GM04503 (cell line): ENCODE measurements around the gene MAML2.
A peak's percentile ranks its signal among the peaks of the same experiment; 100 is the strongest.

Source experiments
- DNase-seq: peaks from one replicate; pipeline ENCODE4 v3.0.0-alpha.2; 2012; ENCODE audit warnings: low read depth

MAML2 gene

GRCh38 chr11:96067160-96067559 lies 275.8 kb downstream of the MAML2 start:
- no peak for DNase-seq

GRCh38 chr11:96065379-96065778 lies 277.6 kb downstream of the MAML2 start:
- DNase-seq = no peak

- no peak for DNase-seq
These were observed 279.1 kb downstream of the MAML2 start for GRCh38 chr11:96063886-96064285.

- no peak for DNase-seq
These were observed 279.9 kb downstream of the MAML2 start for GRCh38 chr11:96063053-96063452.

GRCh38 chr11:96062134-96062533 lies 280.9 kb downstream of the MAML2 start:
- no peak for DNase-seq

GRCh38 chr11:96061730-96062129 lies 281.3 kb downstream of the MAML2 start:
- DNase-seq = no peak

- DNase-seq = no peak
These were observed 281.9 kb downstream of the MAML2 start for GRCh38 chr11:96061069-96061468.

GRCh38 chr11:96057502-96057901 lies 285.5 kb downstream of the MAML2 start:
- no peak for DNase-seq

GRCh38 chr11:96056576-96056975 lies 286.4 kb downstream of the MAML2 start:
- DNase-seq = no peak

- no peak for DNase-seq
These were observed 287.1 kb downstream of the MAML2 start for GRCh38 chr11:96055706-96056387.

- DNase-seq = no peak
These were observed 287.9 kb downstream of the MAML2 start for GRCh38 chr11:96054870-96055705.

GRCh38 chr11:96052921-96053651 lies 289.9 kb downstream of the MAML2 start:
- no peak for DNase-seq

GRCh38 chr11:96051820-96052219 lies 291.2 kb downstream of the MAML2 start:
- no peak for DNase-seq

- DNase-seq = no peak
These were observed 292.4 kb downstream of the MAML2 start for GRCh38 chr11:96050435-96051182.

GRCh38 chr11:96049426-96049825 lies 293.6 kb downstream of the MAML2 start:
- no peak for DNase-seq

- no peak for DNase-seq
These were observed 297.2 kb downstream of the MAML2 start for GRCh38 chr11:96045622-96046456.

- DNase-seq = no peak
These were observed 298.2 kb downstream of the MAML2 start for GRCh38 chr11:96044747-96045146.

GRCh38 chr11:96044311-96044710 lies 298.7 kb downstream of the MAML2 start:
- no peak for DNase-seq

GRCh38 chr11:96043291-96043690 lies 299.7 kb downstream of the MAML2 start:
- DNase-seq = no peak

GRCh38 chr11:96038046-96038445 lies 304.9 kb downstream of the MAML2 start:
- no peak for DNase-seq

GRCh38 chr11:96037405-96037949 lies 305.5 kb downstream of the MAML2 start:
- DNase-seq = peak; percentile 61
